Muscle of arm (tissue), 14 donors: Measurements from ENCODE around the gene BAIAP2L2. TPM values are rescaled to one million over a fixed set of nuclear protein-coding genes. Genes with fewer than 3 reads are reported as not detected.
"Not testable (repeated sequence)": the region's sequence is repeated elsewhere in the genome, so short reads cannot be mapped to it uniquely, and the experiment has no call there.

Experiments
- DNase-seq: peaks from one replicate; pipeline ENCODE4 v3.0.0-alpha.2; 2013
- long read RNA-seq, 11 donors: transcript quantifications; one replicate each; lab custom pipeline, GENCODE V29; 2026
- polyA plus RNA-seq, 12 donors: library from polyadenylated mRNA; unstranded; fragments of 120-200 nt; gene quantifications; one replicate each; pipeline ENCODE4 v1.2.1, GENCODE V29; 2013; ENCODE audit not compliant: insufficient read length in 12 of 12

BAIAP2L2 gene, protein sequence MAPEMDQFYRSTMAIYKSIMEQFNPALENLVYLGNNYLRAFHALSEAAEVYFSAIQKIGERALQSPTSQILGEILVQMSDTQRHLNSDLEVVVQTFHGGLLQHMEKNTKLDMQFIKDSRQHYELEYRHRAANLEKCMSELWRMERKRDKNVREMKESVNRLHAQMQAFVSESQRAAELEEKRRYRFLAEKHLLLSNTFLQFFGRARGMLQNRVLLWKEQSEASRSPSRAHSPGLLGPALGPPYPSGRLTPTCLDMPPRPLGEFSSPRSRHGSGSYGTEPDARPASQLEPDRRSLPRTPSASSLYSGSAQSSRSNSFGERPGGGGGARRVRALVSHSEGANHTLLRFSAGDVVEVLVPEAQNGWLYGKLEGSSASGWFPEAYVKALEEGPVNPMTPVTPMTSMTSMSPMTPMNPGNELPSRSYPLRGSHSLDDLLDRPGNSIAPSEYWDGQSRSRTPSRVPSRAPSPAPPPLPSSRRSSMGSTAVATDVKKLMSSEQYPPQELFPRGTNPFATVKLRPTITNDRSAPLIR
- 10 to 100 TPM in 1 of 12 donors, 1 to 10 TPM in 5, under 1 TPM in 5, not detected in 1; 0.52 to 17.0 (median 1.1) TPM for polyA plus RNA-seq
- long read RNA-seq, donor 1, partial matches to known transcripts = 10 of 14 reads
- long read RNA-seq, donor 1, other reads (novel, unspliced or antisense) = 0 of 14 reads
- long read RNA-seq, donor 2 = 0 reads
- long read RNA-seq, donor 3 = 0 reads
- long read RNA-seq, donor 4 = 0 reads
- long read RNA-seq, donor 5 = 0 reads
- long read RNA-seq, donor 6 = 0 reads
- long read RNA-seq, donor 7 = 0 reads
- long read RNA-seq, donor 8 = 0 reads
- long read RNA-seq, donor 9 = 0 reads
- long read RNA-seq, donor 10 = 0 reads
- long read RNA-seq, donor 11 = 0 reads

- DNase-seq = no peak
Observed at GRCh38 chr22:38110008-38110862, at the start of gene BAIAP2L2. Gene BAIAP2L2 (minus strand): TSS chr22:38110684. CDS start chr22:38110525, 159 bp downstream.

- DNase-seq = no peak
Observed at GRCh38 chr22:38155703-38156102, 45.2 kb upstream of the BAIAP2L2 start.

- not testable (repeated sequence) for DNase-seq
Observed at GRCh38 chr22:38154563-38154915, 44.1 kb upstream of the BAIAP2L2 start.

GRCh38 chr22:38153821-38154562 is 43.5 kb upstream of the BAIAP2L2 start:
- no peak for DNase-seq

DNA sequence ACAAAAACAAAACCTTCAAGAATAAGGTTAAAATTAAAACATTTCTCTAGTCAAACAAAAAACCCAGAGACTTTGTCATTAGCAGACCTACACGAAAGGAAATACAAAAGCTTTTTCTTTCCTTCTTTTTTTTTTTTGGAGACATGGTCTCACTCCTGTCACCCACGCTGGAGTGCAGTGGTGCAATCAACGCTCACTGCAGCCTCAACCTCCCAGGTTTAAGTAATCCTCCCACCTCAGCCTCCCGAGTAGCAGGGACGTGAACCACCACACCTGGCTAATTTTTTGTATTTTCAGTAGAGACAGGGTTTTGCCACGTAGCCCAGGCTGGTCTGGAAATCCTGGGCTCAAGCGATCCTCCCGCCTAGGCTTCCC is 40.6 kb upstream of the BAIAP2L2 start:
- no peak for DNase-seq

- no peak for DNase-seq
Observed at GRCh38 chr22:38148245-38148644, 37.8 kb upstream of the BAIAP2L2 start.

GRCh38 chr22:38146166-38146565 is 35.7 kb upstream of the BAIAP2L2 start:
- DNase-seq = not testable (repeated sequence)

- no peak for DNase-seq
Observed at GRCh38 chr22:38144025-38144405, 33.5 kb upstream of the BAIAP2L2 start.

GRCh38 chr22:38142606-38143005 is 32.1 kb upstream of the BAIAP2L2 start:
- DNase-seq = no peak

- no peak for DNase-seq
Observed at GRCh38 chr22:38141217-38141973, 30.9 kb upstream of the BAIAP2L2 start.

GRCh38 chr22:38139901-38140300 is 29.4 kb upstream of the BAIAP2L2 start:
- DNase-seq = no peak

DNA sequence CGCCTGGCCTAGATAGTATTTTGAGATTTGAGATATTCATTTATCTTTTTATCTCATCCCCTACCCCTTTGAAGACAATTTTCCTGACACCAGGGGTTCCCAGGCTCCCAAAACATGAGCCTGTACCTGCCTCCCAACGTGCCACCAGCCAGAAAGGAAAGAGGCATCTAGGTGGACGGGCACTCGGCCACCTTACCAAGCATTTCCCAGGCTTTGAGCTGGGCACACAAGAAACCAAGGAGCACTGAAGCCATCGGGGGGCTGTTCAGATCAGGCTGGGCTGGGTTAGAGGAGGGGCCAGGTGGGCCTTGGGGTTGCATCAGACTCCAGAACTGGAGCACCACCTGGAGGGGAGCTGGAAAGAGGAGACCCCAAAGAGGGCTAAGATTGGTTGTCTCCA is 28.5 kb upstream of the BAIAP2L2 start:
- no peak for DNase-seq

GRCh38 chr22:38137876-38138687 is 27.6 kb upstream of the BAIAP2L2 start:
- DNase-seq = no peak

DNA sequence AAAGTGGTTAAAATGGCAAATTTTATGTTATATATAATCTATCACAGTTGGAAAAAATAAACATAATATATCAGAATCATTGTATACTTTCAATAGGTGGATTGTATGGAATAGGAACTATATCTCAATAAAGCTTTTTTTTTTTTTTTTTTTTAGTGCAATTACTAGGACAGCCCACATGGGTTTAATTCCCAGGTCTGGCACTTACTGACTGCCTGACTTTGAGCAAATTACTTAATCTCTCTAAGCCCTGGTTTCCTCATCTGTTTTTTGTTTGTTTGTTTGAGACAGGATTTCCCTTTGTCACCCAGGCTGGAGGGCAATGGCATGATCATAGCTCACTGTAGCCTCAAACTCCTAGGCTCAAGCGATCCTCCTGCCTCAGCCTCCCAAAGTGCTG is 26.1 kb upstream of the BAIAP2L2 start:
- no peak for DNase-seq

GRCh38 chr22:38135133-38135706 is 24.7 kb upstream of the BAIAP2L2 start:
- DNase-seq = no peak

- DNase-seq = no peak
Observed at GRCh38 chr22:38133331-38133730, 22.8 kb upstream of the BAIAP2L2 start.

- no peak for DNase-seq
Observed at GRCh38 chr22:38132794-38133193, 22.3 kb upstream of the BAIAP2L2 start.

DNA sequence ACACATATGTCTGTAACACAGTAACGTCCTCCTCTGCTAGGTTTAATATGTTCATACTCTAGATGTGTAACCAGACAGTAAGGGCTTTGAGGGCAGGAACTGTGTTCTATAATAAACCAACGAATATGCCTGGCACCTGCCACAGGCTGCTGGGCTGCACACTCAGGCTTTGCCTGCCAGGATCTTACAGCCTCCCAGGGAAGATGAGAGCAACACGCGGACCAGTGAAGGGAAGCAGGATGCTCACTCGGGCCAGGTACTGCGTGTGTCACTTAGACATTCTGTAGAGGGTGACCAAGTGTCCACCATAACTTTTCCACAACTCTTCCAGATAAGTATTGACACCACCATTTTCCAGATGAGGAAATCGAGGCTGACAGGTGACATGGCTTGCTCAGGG is 21.7 kb upstream of the BAIAP2L2 start:
- no peak for DNase-seq

DNA sequence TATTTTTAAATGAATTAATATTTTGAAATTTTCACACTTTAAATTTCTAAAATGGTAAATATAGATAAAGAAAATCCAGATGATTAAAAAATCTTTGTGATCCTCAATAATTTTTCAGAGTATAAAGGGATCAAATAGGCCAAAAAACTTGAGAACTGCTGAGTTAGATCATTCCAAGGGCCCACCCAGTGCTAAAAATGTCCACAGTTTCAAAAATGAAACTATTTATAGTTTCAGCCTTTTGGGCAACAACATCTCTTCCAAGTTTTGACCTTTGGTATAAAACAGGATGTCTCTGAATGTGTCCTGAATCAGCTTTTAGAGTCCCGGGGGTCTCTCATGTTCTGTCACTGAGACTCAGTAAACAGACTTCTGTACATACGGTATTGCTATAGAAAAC is 20.9 kb upstream of the BAIAP2L2 start:
- DNase-seq = no peak
